RPMI7951 (cell line): ENCODE data around the gene SOCS3. TPM values are rescaled to one million over a fixed set of nuclear protein-coding genes. Genes with fewer than 3 reads are reported as not detected.

Source experiments
- DNase-seq: peaks from one replicate; pipeline ENCODE4 v3.0.0-alpha.2; 2012; ENCODE audit warnings: low read depth
- total RNA-seq: library from RNA; depleted of rRNA; stranded (reverse); fragments of >200 nt; shearing (Covaris generic); gene quantifications from 2 replicates; pipeline ENCODE4 v1.2.3, GENCODE V29; 2014

SOCS3 gene
- total RNA-seq, 1 experiment from 2014 or later, result 6.2 TPM

- DNase-seq, result peak; percentile 98
These were observed 30.6 kb upstream of the SOCS3 start for GRCh38 chr17:78390241-78391050.

- no peak for DNase-seq
These were observed 28.4 kb upstream of the SOCS3 start for GRCh38 chr17:78387977-78388941.

- no peak for DNase-seq
These were observed 24.8 kb upstream of the SOCS3 start for GRCh38 chr17:78384479-78385175.

- DNase-seq, result peak; percentile 85
These were observed 24.0 kb upstream of the SOCS3 start for GRCh38 chr17:78383725-78384471.

- DNase-seq, result no peak
These were observed 21.8 kb upstream of the SOCS3 start for GRCh38 chr17:78381601-78382232.

- no peak for DNase-seq
These were observed 20.5 kb upstream of the SOCS3 start for GRCh38 chr17:78380370-78380769.

- peak; percentile 49 for DNase-seq
These were observed 19.2 kb upstream of the SOCS3 start for GRCh38 chr17:78379131-78379491.

GRCh38 chr17:78378225-78379130 is 18.6 kb upstream of the SOCS3 start, which contains the start of gene PGS1:
PGS1 (plus strand) TSS chr17:78378649; CDS start chr17:78378666, 17 bp downstream.
- DNase-seq, result peak; percentile 70

GRCh38 chr17:78377858-78378224 is 18.0 kb upstream of the SOCS3 start:
- no peak for DNase-seq

- no peak for DNase-seq
These were observed 16.3 kb upstream of the SOCS3 start for GRCh38 chr17:78376161-78376560.

- DNase-seq, result peak; percentile 77
These were observed 15.7 kb upstream of the SOCS3 start for GRCh38 chr17:78375401-78376151.

- DNase-seq, result peak; percentile 60
These were observed 14.9 kb upstream of the SOCS3 start for GRCh38 chr17:78374631-78375274.

GRCh38 chr17:78374189-78374588 is 14.3 kb upstream of the SOCS3 start:
- no peak for DNase-seq

- DNase-seq, result no peak
These were observed 13.0 kb upstream of the SOCS3 start for GRCh38 chr17:78372841-78373240.

GRCh38 chr17:78371056-78371455 is 11.2 kb upstream of the SOCS3 start:
- DNase-seq, result no peak

GRCh38 chr17:78369791-78370381 is 10.0 kb upstream of the SOCS3 start:
- peak; percentile 65 for DNase-seq

- no peak for DNase-seq
These were observed 9.1 kb upstream of the SOCS3 start for GRCh38 chr17:78368854-78369495.

GRCh38 chr17:78368348-78368747 is 8.5 kb upstream of the SOCS3 start:
- no peak for DNase-seq
